Endometrial microvascular endothelial cells (primary cell): ENCODE measurements around the gene IL31RA. TPM values are rescaled to one million over a fixed set of nuclear protein-coding genes. Genes with fewer than 3 reads are reported as not detected.

ENCODE experiments used
- in situ Hi-C: cut with HindIII; loops from 2 replicates; pipeline ENCODE4 v1.10.0; 2017; ENCODE audit warnings: low sequenced_read_pairs, low pct_unique_long_range_greater_than_20kb; ENCODE audit errors: inconsistent ontology term
- total RNA-seq: library from RNA; depleted of rRNA; stranded (reverse); fragments of >200 nt; gene quantifications from one replicate; pipeline ENCODE4 v1.2.3, GENCODE V29; 2015; ENCODE audit errors: inconsistent ontology term

IL31RA gene
- total RNA-seq, 1 donor from 2014 or later, result 2.0 TPM

DNA sequence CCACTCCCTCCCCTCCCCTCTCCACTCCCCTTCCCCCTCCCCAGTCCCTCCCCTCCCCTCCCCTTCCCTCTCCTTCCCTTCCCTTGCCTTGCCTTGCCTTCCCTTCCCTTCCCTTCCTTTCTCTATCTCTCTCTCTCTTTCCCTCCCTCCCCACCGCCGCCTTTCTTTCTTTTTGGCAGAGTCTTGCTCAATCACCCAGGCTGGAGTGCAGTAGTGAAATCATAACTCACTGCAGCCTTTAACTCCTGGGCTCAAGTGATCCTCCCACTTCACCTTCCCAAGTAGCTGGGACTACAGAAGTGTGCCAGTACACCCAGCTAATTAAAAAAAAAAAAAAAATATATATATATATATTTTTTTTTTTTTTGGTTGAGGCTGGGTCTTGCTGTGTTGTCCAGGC is 45.5 kb downstream of the IL31RA start:
- in situ Hi-C loops, result no loop called here

DNA sequence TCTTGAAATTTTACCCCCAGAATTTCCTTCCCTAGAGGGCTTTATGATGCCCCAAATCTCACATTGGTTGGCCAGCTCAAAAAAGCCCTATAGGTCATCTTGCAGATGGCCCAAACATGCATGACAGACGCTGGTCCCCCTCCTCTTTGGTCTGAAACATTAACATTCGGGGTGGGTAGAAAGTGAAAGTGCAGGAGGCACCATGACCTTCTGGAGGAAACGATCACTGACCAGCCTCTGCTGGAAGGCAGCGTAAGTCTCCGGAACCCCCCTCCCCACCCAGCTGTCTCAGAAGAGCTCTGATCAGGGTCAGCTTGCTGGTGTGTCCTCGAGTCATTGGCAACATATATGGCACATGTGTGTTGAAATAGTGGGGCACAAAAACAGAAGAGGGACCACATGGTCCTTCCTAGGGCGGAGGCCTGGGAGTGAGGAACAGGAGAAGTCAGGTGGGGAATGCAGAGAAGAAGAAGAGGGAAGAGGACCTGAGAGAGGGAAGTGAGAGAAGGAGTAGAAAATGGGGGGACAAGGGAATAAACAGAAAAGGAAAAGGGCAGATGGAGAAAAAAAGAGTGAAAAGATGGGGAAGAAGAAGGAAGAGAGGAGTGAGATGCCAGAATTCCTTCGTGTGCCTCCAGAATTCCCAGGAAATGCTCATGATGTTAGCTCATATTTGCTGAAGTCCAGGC is 46.2 kb downstream of the IL31RA start:
- in situ Hi-C loops, result no loop called here

DNA sequence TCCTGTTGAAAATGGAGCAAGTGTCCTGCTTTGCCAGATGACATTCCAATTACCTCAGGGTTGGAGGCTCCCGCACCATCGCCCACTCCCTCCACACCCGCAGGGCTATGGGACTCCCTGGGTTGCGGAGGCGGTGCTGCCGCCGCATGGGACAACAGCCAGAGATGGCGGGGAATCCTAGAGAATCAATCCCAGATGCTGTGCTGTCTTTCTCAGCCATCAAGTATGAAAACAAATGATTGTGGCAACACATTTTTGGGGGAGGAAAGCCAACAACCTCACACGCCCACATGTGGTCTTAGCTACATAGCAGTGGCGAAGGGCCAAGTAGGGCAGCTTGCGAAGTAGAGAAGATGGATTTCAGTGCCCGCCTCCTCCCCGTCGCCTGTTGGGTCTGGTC is 46.7 kb downstream of the IL31RA start:
- in situ Hi-C loops, result no loop called here

DNA sequence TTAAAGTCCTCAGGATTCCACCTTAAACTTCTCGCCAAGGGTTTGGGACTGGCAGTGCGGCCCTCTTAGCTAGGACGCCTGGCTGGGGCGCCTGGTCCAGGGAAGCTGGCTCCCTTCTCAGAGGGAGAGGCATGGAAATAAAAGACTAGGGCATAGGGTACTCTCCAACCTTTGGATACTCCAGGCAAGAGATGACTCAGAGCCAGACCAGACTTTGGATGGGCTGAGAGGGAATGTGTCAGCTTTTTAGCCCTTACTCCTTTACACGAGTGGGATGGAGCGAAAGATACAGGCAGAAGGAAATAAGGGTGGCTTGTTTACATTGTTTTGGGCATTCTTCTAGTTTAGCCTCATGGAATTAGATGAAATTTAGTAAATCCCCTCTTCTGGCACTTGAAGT is 48.2 kb downstream of the IL31RA start:
- in situ Hi-C loops, result no loop called here

DNA sequence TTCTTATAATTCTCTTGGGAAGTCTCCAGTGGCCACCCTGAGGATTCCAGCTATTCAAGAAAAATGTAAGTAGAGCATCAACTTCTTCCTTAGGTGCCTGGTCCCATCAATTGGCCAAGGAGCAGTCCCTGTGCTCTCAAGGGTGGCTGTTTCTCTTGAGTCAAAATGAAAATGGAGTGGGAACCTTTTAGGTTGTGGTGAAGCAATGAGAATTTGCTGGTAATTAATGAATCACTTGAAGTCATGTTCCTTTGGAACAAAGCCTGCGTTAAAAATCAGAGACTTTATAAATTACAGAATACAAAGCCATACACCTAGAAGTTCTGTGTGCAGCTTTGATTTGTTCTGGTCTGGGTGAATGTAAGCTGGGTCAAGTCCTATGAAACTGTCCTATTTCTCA is 48.9 kb downstream of the IL31RA start:
- in situ Hi-C loops, result no loop called here

DNA sequence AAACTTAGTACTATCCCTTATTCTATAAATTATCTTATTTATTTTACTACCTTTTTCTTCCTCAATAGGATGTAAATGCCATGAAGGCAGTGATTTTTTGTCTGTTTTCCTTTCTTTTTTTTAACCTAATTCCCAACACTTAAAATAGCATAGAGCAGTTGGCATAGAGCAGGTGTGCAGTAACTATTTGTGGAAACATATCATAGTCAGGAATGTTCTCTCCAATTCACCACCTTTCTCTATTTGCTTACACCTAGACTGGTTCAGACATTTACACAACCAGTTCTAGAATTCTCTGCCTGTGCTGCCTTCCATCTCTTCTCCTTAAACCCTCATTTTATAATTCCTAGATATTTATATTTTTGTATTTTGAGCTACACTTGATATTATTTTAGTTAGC is 49.6 kb downstream of the IL31RA start:
- in situ Hi-C loops, result no loop called here

DNA sequence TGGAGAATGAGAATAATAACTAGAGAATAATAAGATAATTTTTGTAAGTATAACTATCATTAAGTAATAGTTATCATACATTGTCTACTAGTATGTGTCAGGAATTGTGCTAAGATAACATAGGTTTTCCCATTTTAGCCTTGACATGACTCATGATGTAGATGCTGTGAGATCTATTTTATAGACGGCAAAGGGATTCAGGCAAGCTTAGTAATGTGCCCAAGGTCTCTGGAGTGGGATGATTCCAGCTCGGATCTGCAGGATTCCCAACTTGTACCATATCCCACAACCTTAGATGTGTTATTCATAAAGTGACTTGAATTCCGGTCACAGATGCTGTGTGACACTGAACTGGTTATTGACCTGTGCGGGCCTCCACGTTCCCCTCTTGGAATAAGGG is 51.5 kb downstream of the IL31RA start:
- in situ Hi-C loops, result no loop called here

DNA sequence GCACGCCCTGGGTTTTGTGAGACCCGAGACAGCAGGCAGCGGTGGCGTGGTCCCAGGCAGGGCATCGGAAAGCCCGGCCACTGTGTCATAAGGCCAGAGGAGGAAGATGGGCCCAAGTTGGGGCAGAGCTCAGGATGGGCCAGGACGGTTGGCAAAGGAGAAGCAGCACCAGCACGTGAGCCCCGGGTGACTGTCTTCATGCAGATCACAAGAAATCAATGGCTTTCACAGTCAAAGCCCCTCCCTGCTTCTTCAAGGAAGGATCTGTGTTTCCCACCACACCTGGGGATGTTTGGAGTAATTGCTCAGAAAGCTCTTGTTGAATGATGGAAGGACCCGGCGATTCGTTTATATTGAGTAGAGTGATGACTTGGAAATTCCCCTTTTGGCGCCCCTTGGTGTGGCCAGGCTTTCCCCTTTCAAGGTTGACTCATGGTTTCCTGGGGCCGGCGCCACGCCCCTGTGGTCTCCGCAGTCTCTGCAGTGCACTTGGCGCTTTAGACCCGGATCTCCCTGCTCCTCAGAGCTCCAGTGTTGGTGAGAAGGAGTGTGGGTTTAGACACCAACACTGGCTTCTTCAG is 52.1 kb downstream of the IL31RA start:
- in situ Hi-C loops, result no loop called here

DNA sequence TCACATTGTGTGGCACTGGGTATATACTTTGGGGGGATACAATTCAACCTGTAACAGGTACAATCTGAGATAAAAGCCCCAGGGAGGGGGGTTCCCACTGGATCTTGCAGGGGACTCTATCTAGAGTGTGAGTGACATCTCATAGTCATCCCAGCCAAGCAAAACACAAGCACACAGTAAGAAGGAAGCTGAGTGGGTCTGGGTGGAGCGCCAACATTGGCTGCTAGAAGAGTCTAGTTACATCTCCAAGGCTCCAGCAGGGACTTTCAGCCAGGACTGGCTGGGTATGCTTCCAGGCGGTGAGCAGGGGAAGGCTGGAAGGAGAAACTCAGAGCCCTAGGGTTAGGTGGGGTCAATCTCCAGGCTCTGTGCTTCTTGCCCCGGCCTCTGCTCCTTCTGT is 53.0 kb downstream of the IL31RA start:
- in situ Hi-C loops, result no loop called here

DNA sequence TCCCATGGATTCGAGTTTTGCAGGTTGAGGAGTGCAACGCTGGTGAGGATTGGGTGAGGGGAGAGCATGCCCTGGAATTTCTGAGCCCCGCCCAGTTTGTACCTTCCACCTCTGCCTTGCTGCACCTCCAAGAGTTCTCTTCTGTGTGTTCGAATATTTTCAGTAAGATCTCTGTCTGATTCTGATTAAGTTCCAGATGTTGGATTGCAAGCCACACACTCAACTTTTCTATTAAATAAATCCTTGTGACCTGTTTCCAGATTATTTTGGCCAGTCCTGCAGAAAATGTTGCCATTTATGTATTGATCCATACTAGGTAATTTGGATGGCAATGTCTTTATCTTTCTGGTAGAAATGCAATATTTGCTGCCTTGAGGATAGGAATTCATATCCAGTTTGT is 54.1 kb downstream of the IL31RA start:
- in situ Hi-C loops, result no loop called here

DNA sequence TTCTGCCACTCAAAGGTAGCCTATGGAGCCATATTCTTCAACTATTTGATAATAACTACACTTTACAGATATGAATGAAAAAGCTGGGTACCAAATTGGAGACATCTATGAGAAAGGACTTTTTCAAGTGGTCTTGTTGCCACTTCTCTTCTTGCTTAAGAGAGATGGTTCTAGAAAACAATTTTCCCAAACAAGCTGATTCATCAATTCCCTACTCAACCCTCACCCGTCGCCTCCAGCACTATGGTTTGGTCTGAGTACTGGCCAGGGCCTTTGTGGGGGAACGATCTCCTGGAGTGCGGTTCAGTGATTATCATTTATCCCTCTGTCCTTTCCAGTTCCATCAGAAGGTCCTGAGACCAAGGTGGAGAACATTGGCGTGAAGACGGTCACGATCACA is 56.8 kb downstream of the IL31RA start:
- in situ Hi-C loops, result no loop called here

DNA sequence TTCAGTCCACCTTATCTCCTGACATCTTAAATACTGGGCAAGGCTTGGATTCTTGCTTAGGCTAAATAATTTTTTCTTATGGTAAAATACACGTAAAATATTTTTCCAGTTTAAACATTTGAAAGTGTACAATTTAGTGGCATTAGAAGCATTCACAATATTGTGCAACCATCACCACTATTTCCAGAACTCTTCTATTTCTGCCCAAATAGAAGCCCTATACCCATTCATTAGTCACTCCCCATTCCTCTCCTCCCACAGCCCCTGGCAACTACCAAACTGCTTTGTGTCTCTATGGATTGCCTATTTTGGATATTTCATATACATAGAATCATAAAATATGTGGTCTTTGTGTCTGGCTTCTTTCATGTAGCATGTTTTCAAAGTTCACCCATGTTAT is 57.6 kb downstream of the IL31RA start:
- in situ Hi-C loops, result no loop called here

DNA sequence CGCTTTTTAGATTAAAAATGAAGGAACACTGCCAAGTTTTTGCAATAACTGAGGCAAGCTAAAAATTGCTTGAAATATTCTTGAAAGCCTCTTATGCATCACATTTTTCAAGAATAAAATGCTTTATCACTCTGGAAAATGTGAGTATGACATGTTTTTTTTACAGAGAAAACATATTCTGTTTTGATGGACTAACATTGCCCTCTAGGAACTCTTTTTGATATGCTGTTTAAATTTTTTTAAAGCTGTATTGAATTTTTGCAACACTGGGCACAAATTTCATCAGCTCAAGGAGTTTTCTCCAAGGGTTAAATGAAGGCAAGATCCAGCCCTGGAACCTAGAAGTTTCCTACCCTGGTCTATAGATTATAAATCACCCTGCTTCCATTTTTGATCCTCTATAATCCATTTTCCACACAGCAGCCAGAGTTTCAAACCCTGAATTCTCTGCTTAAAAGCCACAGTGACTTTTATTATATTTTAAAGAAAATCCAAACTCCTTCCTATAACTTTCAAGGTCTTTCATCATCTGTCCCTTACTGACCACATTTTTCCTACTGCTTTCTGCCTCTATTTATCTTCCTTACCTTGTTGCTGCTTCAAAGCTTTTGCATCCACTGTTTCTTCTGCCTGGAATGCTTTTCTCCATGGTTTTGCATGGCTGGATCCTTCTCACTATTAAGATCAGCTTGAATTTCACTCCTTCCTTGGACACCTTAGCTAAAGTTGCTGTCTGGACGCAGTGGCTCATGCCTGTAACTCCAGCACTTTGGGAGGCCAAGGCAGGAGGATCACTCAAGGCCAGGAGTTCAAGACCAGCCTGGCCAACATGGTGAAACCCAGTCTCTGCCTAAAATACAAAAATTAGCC is 60.9 kb downstream of the IL31RA start:
- in situ Hi-C loops, result no loop called here

DNA sequence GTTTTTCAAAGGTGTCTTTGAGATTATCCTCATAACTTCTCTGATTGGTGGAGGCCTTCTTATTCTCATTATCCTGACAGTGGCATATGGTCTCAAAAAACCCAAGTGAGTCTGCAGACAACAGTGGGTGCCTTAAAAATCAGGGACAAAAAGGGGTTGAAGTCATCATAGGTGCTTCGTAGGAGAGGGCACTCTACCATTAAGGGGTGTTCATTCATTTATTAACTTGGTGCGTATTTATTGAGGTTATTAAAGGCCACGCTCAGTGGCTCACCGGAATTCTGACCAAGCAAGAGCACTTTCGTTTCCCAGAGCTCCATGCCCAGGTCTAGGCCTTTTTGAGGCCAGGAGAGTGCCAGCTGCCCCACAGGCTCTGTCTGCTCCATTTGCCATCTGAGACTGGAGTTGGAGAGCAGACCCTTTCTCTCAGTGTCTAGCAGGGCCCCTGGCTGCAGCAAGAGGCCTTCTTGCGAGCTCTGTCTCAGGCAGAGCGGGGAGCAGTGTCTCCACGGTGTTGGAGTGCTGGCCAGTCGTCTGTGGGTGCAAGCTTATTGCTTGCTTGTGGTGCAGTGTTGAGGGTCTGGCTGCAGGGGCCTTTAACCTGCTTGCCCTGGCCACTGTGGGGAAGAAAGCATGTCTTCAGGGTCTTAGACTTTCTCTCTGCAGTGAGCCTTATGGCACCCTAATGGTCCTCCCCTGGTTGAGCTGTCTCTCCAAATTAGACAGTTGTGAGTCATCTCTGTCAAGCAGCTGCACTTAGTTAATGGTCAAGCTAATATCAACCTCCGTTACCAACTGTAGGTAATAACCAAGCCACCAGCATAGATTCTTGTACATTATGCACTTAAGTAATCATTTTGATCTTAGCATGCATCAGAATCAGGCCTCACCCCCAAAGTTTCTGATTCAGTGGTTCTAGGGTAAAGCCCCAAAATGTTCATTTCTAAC is 62.6 kb downstream of the IL31RA start:
- in situ Hi-C loops, result no loop called here

DNA sequence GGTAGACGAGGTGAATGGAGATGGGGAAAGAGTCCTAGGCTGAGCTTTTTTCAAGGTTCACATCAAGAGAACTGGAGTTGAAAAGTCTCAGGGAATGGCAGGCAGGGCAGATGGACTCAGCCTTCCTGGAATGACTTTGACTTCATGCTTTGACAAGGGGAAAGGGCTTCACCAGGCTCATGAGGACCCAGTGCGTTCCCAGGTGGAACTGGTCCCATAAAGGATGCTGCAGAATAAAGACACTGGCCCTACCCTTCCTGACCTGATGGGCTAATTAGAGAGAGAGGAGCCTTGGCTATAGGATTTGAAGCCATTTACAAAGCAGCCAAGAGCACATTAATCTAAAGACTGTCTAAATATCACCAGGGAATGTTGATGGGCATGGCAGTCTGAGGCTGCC is 63.8 kb downstream of the IL31RA start:
- in situ Hi-C loops, result no loop called here

DNA sequence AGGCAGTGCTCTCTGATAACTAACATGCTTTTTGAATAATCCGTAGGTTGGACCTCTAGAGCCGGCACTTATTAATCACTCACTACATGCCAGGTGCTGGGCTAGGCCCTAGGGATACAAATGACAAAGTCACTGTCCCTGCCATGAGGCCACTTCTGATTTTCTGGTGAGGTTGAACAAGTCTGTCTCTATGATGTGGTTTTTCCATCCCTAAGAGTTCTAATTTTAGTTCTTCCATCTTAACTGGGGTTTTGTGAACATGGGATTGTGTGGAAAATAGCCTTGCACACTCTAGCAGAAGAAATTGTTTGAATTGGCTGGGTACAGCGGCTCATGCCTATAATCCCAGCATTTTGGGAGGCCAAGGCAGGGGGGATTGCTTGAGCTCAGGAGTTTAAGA is 64.6 kb downstream of the IL31RA start:
- in situ Hi-C loops, result no loop called here

DNA sequence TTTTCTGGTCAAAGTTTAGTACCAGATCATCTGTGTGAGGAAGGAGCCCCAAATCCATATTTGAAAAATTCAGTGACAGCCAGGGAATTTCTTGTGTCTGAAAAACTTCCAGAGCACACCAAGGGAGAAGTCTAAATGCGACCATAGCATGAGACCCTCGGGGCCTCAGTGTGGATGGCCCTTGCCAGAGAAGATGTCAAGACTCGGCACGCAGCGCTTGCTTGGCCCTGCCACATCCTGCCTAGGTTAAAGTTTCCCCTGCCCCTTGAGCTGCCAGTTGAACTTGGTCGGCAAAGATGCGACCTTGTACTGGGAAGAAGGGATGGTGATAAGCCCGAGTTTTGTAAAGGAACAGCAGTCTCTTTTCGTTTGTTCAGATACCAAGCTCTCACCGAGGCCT is 65.8 kb downstream of the IL31RA start:
- in situ Hi-C loops, result no loop called here

DNA sequence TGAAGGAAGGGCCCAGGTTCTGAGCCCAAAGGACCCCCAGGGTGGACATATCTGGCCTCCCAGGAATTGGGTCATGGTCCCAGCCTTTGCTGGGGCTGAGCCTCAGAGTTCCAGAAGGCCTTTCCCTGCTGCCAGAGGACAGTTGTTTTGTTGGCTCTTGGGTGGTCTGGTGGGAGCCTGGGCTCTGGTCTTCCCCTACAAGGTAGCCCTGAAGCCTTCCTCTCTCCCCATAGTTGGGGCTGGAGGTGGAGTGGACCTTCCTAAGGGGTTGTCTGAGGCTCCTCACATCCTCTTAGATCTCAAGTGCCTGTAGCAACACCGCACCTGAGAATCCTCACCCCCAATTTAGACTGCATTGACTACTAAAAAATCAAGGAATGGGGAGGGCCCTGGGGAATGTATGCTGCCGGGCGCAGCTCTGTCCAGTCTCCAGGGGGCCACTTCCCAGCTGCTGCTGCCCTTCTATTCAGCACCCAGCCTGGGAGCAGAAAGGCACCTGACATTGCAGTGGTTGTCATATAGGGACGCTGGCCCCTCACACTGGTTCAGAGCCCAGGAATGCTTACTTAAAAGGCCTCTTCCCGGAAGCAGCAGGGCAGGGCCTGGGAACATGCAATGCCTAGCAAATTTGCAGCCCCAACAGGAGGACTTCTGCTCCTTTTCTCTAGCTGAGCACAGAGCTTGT is 66.4 kb downstream of the IL31RA start:
- in situ Hi-C loops, result no loop called here
